GM12875 (cell line): Measurements from ENCODE around the gene FAM236C.
"Not testable (repeated sequence)": the region's sequence is repeated elsewhere in the genome, so short reads cannot be mapped to it uniquely, and the experiment has no call there.

Experiments used
- H3K4me3 ChIP-seq: one replicate; pipeline ENCODE4 v1.5.1; 2011; ENCODE audit warnings: low read depth, low read length, control low read depth

The FAM236C gene

GRCh38 chrX:72912315-72912714 is at the start of gene FAM236C:
Gene FAM236C (plus strand): TSS chrX:72912615. CDS start chrX:72912715, 100 bp downstream.
- not testable (repeated sequence) for H3K4me3 ChIP-seq

DNA sequence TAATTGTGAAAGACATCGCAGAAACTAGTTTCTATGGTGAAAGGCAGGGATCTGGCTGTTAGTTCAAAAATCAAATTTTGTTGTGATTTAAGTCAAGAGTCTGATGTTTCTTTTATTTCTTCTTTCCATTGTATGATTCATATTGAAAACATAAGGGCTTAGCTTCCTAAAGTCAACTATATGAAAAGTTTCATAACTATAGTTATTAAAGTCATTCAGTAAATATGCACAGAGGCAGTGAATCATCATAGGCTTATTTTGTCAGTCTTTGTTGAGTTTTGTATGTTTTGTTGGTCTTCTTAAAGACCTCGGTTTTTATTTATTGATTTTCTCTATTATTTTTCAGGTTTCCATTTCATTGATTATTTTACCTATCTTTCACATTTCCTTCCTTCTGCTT is 29.5 kb upstream of the FAM236C start:
- not testable (repeated sequence) for H3K4me3 ChIP-seq

- not testable (repeated sequence) for H3K4me3 ChIP-seq
Observed at GRCh38 chrX:72889740-72890139, 22.7 kb upstream of the FAM236C start.

GRCh38 chrX:72916096-72916495 is 3.7 kb downstream of the FAM236C start:
- not testable (repeated sequence) for H3K4me3 ChIP-seq

DNA sequence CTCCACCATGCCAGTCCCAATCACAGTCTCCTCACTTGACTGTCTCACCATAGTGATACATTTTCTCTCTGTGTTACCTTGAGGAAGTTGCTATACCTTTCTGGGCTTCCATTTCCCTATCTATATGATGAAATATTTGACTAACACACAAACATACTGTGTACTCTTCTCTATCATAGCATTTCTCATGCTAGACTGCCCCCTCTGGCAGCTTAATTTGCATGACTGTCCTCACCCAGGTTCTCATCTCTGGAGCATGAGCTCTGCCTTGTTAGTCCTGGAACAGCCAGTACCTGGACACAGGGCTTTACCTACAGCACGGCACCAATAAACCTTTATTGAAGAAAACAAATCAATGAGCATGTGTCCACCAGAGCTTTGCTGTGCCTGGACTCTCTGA is 19.9 kb downstream of the FAM236C start:
- H3K4me3 ChIP-seq = not testable (repeated sequence)

- H3K4me3 ChIP-seq = not testable (repeated sequence)
Observed at GRCh38 chrX:72936455-72936854, 24.0 kb downstream of the FAM236C start.

DNA sequence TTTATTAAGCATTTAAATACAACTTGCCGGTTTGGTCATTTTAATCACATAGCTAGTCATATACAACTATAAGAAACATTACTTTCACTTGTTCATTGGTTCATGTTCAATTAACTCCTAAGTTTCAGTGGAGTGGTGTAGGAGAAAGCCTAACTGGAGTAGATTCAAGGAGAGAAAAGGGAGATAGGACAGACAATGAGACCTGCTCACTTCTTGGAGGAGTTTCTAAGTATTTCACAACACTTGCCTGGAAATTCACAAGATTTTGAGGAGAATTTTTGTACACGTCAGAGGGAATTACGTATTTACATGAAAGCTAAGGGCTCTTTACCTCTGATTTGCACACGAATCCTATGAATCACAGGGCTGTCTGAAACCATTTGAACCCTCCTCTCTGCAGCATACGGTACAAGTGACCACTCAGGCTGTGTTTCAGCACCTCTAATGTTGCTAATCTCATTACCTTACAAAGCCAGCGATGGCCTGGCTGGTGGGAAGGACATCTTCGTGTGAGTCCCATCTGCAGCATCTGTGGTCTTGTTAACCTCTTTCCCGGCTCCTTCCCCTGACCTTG is 24.6 kb downstream of the FAM236C start:
- H3K4me3 ChIP-seq = not testable (repeated sequence)

DNA sequence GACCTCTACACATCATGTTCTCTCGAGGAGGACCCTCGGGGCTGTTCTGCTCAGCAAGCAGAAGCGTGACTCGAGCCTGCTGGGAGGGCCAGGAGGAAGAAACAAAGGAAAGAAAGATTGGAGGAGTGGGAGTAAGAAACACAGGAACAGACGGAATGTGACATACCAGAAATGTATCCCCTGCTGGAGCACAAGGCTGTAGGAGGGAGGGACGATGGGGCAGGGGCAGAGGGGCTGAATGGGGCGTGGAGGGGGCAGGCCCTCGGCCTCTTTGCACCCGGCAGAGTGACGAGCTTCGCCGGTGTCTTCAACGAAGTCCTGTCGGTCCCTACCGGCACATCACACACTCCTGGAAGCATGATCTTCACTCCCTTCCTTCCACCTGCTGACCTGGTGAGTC is 25.5 kb downstream of the FAM236C start, which contains the start of gene FAM236A:
Gene FAM236A (plus strand): TSS at position 301 of the 400 bp plus-strand sequence. CDS start 57 bp downstream, at position 358.
- not testable (repeated sequence) for H3K4me3 ChIP-seq

DNA sequence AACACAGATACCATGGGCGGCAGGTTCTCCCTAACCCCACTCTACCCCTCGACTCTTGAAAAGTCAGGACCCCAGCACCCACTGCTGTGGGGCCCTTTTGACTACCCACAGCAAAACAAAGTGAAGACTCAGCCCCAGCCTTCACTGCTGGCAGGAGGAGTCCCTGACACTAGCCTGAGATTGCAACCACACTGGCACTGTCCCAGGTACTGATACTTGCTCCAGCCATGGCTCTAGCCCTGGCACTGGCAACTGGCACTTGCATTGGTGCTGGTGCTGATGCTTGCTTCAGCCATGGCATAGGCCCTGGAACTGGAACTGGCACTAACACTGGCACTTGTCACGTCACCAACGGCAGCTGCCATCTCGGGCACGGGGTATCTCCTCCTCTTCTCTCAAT is 29.9 kb downstream of the FAM236C start:
- not testable (repeated sequence) for H3K4me3 ChIP-seq

DNA sequence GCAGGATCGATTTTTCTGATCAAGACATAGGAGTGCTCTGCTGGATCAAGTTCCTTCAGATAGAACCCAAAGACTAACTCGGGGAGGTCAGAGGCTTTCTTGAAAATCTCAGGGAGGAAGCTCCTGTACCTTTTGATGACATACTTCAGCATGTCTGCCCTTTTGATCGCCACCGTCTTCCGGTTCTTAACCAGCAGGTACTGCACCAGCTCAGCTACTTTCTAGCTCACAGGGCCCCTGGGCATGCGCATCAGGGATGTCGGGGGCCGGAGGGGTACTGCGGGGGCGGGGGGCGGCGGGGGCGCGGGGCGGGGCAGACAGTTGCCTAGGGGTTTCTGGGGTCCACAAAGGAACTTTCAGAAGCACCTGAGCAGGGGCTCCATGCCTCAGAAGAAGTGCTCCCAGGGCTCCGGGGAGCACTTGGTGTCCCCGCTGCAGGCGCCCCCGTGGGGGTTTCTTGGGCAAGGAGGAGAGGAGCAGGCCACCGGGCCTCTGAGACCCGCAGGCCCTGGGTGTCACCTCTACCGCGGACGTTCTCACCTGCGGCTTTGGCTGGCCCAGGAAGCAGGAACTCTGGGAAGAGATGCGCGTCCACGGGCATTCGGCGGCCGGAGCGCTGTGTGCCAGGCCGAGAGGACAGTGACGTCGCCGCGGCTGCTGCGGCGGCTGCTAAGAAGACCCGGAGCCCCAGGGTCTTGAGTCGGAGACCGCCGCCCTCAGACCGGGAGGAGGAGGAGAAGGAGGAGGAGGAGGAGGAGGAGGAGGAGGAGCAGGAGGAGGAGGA is 30.8 kb downstream of the FAM236C start:
- not testable (repeated sequence) for H3K4me3 ChIP-seq

GRCh38 chrX:72943819-72944169 is 31.4 kb downstream of the FAM236C start, which contains the start of gene DMRTC1:
Gene DMRTC1 (minus strand): TSS chrX:72943837. CDS start chrX:72875694, 68,143 bp downstream.
- H3K4me3 ChIP-seq = not testable (repeated sequence)

- not testable (repeated sequence) for H3K4me3 ChIP-seq
Observed at GRCh38 chrX:72959971-72960370, 47.6 kb downstream of the FAM236C start.
